Prostate gland (tissue), 2 donors: ENCODE results near the gene SLX4.

Experiments used
- POLR2A ChIP-seq: fragments of 450-650 bp; IDR thresholded peaks from one replicate; pipeline ENCODE4 v1.6.1; 2016; ENCODE audit warnings: antibody characterized with exemption, mild to moderate bottlenecking
- TF ChIP-seq, protein P1 (sequence below), 4 experiments: fragments of 200-600 bp in 2 of 4; fragments of 450-650 bp in 2 of 4; sonication (generic) in 2 of 4; IDR thresholded peaks; 1 replicate in 3 of 4; 2 replicates in 1 of 4; pipeline ENCODE4 v1.5.1; 2016 to 2019; ENCODE audit warnings: antibody characterized with exemption in 4 of 4, mild to moderate bottlenecking in 2 of 4, moderate library complexity in 2 of 4

DNA sequence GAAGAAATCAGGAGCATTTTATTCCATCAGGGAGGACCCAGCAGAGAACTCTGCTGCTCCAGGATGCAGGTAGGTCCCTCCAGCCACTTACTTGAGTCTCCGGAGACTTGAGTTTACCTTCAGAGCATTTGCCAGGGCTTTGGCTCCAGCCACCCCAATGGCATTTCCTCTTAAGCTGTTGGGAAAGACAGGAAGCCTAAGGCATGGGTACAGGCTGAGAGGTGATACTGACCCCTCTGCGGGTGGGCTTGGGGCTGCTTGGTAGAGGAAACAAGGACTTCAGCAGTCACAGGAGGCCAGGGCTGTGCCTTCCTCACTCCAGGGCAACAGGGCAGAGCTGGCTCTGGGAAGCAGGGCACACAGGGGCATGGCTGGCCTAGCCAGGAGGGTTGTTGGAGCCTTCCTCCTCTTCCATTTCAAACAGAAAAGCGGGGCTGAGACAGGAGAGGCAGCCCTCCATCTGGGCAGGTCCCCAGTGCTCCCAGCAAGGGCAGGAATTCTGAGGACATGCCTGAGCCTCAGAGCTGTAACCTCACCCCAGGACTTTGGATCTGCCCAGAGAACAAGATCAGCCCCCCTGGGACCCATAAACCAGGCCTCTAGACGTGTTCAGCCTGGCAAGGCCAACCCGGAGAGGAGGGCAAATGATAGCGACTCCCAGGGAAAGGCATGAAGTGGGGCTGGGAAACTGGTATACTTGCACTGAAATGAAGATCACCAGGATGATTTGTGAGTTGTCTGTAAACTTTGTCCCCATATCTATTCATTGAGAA, 68.6 kb downstream of the SLX4 start:
- TF ChIP-seq, protein P1, sequence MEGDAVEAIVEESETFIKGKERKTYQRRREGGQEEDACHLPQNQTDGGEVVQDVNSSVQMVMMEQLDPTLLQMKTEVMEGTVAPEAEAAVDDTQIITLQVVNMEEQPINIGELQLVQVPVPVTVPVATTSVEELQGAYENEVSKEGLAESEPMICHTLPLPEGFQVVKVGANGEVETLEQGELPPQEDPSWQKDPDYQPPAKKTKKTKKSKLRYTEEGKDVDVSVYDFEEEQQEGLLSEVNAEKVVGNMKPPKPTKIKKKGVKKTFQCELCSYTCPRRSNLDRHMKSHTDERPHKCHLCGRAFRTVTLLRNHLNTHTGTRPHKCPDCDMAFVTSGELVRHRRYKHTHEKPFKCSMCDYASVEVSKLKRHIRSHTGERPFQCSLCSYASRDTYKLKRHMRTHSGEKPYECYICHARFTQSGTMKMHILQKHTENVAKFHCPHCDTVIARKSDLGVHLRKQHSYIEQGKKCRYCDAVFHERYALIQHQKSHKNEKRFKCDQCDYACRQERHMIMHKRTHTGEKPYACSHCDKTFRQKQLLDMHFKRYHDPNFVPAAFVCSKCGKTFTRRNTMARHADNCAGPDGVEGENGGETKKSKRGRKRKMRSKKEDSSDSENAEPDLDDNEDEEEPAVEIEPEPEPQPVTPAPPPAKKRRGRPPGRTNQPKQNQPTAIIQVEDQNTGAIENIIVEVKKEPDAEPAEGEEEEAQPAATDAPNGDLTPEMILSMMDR (IDR thresholded peaks at IDR 0.05) = no peak
- TF ChIP-seq POLR2A = no peak
